Cardiac fibroblast (primary cell): Measurements from ENCODE around the gene NECAP2.
"Not testable (repeated sequence)": the region's sequence is repeated elsewhere in the genome, so short reads cannot be mapped to it uniquely, and the experiment has no call there.

Experiments
- DNase-seq, 2 donors: peaks; one replicate each; pipeline versions ENCODE4 v3.0.0 to v3.0.0-alpha.2; 2010; ENCODE audit warnings: low read depth in 2 of 2
- H3K4me3 ChIP-seq, 2 donors: replicated peaks in 1 of 2; 1 replicate in 1 of 2; 2 replicates in 1 of 2; pipeline ENCODE4 v1.5.1; 2011; ENCODE audit warnings: low read depth in 2 of 2, low read length in 2 of 2, mild to moderate bottlenecking in 2 of 2, moderate library complexity in 1 of 2
- CTCF ChIP-seq: IDR thresholded peaks from one replicate; pipeline ENCODE4 v1.5.1; 2011; ENCODE audit warnings: low read depth, mild to moderate bottlenecking, low read length, inconsistent platforms

NECAP2 gene

GRCh38 chr1:16462773-16463330 lies 22.3 kb downstream of the NECAP2 start:
- no peak for TF ChIP-seq CTCF
- no peak overlapping the region for H3K4me3 ChIP-seq
- no peak for DNase-seq

- no peak overlapping the region for H3K4me3 ChIP-seq
- peak in 1 of 2 donors; percentile 12 for DNase-seq
- TF ChIP-seq CTCF, result no peak
Observed at GRCh38 chr1:16464917-16465625, 24.5 kb downstream of the NECAP2 start.

GRCh38 chr1:16468558-16468957 lies 28.0 kb downstream of the NECAP2 start:
- no peak overlapping the region for H3K4me3 ChIP-seq

GRCh38 chr1:16474166-16474800 lies 33.8 kb downstream of the NECAP2 start:
- no peak for DNase-seq
- TF ChIP-seq CTCF, result no peak
- no peak overlapping the region for H3K4me3 ChIP-seq

More at GRCh38 chr1:16468558-16468957, 28.0 kb downstream of the NECAP2 start:
- no peak for DNase-seq
- no peak for TF ChIP-seq CTCF

- not testable (repeated sequence) for H3K4me3 ChIP-seq, DNase-seq
Observed at GRCh38 chr1:16474891-16475290, 34.4 kb downstream of the NECAP2 start.

GRCh38 chr1:16475771-16476770 lies 35.5 kb downstream of the NECAP2 start:
- DNase-seq, result not testable (repeated sequence)

GRCh38 chr1:16478091-16478490 lies 37.6 kb downstream of the NECAP2 start:
- H3K4me3 ChIP-seq, result no peak overlapping the region
- TF ChIP-seq CTCF, result no peak
- no peak for DNase-seq

More at GRCh38 chr1:16475771-16476770, 35.5 kb downstream of the NECAP2 start:
- not testable (repeated sequence) for H3K4me3 ChIP-seq

GRCh38 chr1:16483146-16483545 lies 42.6 kb downstream of the NECAP2 start:
- H3K4me3 ChIP-seq, DNase-seq: not testable (repeated sequence)

- not testable (repeated sequence) for H3K4me3 ChIP-seq, DNase-seq
Observed at GRCh38 chr1:16483639-16484500, 43.3 kb downstream of the NECAP2 start.
